ENCODE measurements around the gene ISYNA1.
A peak's percentile ranks its signal among the peaks of the same experiment; 100 is the strongest.

The ISYNA1 gene

GRCh38 chr19:18390065-18390907 is 47.6 kb downstream of the ISYNA1 start:
- no peak for DNase-seq

GRCh38 chr19:18389726-18390064 is 48.2 kb downstream of the ISYNA1 start:
- DNase-seq = no peak

GRCh38 chr19:18388960-18389725 is 48.8 kb downstream of the ISYNA1 start:
- DNase-seq = no peak

GRCh38 chr19:18388100-18388959 is 49.6 kb downstream of the ISYNA1 start:
- peak; percentile 83 for DNase-seq

- no peak for DNase-seq
Measured at GRCh38 chr19:18386543-18387271, 51.2 kb downstream of the ISYNA1 start.

GRCh38 chr19:18385675-18386542 is 52.0 kb downstream of the ISYNA1 start, which contains the start of gene GDF15:
TSS of gene GDF15 (plus strand) at chr19:18386158. CDS start at chr19:18386190, 32 bp downstream.
- DNase-seq = peak; percentile 27

GRCh38 chr19:18385359-18385674 is 52.6 kb downstream of the ISYNA1 start:
- no peak for DNase-seq

- DNase-seq = no peak
Measured at GRCh38 chr19:18384775-18385174, 53.2 kb downstream of the ISYNA1 start.

Measured in activated naive CD4-positive, alpha-beta T cell treated with Interleukin-2 at 50 U/mL for 16 hours (primary cell).